ENCODE results near the gene CNIH3. TPM values are rescaled to one million over a fixed set of nuclear protein-coding genes. Genes with fewer than 3 reads are reported as not detected.
A peak's percentile ranks its signal among the peaks of the same experiment; 100 is the strongest.

CNIH3 gene
- total and polyA plus RNA-seq, 8 donors = 2.0 to 10.5 (median 3.6) TPM

DNA sequence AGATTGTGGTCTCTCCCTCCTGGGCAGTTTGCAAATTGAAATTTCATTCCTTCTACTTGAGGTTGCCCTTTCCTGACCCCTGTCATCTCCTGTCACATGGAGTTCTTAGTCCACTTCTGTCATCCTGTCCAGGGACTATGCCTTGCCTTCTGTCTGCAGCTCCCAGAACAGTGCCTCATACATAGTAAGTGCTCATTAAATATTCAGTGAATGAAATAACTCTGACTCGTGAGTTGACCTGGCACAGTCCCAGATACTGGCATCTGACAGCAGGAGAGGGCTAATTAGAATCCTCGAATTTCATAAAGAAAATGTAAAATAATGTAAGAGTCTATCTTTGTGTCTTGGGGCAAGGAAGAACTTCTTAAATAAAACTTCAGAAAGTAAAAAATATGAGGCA lies 50.8 kb downstream of the CNIH3 start:
- intact Hi-C loops (cut with DNase I) = no loop called here
- no peak for ATAC-seq

DNA sequence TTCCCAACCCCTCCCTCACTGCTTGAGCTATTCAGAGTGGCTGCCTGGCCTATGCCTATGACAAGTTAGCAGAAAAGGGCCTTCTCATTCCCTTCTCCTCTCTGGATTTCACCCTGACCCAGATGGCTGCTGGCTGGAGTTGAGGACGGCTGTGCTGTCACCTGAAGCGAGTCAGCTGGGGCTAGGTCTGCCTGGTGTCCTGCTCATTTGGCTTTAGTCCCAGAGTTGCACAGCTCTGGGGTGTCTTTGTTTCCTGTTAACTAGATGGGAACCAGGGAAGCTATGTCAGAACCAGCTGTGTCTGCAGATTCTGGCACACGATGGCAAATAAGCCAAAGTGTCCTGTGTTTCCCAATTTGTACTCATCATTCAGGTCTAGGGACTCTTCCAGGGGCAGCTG lies 52.9 kb downstream of the CNIH3 start:
- Histone ChIP-seq H3K27me3 (no peaks in the 10 kb centered on the region), H3K9me3 (no peaks in the 10 kb centered on the region), H3K4me3 (no peak overlapping the region), H3K36me3 (no peaks in the 10 kb centered on the region), H3K4me1 (peaks cover 0 to 7% (median 0%) of the 10 kb centered on the region in 3 donors), H3K27ac (no peak overlapping the region)
- TF ChIP-seq, protein P1, sequence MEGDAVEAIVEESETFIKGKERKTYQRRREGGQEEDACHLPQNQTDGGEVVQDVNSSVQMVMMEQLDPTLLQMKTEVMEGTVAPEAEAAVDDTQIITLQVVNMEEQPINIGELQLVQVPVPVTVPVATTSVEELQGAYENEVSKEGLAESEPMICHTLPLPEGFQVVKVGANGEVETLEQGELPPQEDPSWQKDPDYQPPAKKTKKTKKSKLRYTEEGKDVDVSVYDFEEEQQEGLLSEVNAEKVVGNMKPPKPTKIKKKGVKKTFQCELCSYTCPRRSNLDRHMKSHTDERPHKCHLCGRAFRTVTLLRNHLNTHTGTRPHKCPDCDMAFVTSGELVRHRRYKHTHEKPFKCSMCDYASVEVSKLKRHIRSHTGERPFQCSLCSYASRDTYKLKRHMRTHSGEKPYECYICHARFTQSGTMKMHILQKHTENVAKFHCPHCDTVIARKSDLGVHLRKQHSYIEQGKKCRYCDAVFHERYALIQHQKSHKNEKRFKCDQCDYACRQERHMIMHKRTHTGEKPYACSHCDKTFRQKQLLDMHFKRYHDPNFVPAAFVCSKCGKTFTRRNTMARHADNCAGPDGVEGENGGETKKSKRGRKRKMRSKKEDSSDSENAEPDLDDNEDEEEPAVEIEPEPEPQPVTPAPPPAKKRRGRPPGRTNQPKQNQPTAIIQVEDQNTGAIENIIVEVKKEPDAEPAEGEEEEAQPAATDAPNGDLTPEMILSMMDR (IDR thresholded peaks at IDR 0.05) = no peak
- WGBS, 2 donors = 17 to 27% methylated on average over 3 of the region's 3 CpGs
- peak; percentile 70 to 89 (median 88) for ATAC-seq
- peak in 5 of 6 donors; percentile 37 to 60 (median 53) for DNase-seq
- FAIRE-seq = no peak
- intact Hi-C loops (cut with DNase I) = no loop called here

More for the DNA sequence above, 50.8 kb downstream of the CNIH3 start:
- Histone ChIP-seq H3K36me3 (no peaks in the 10 kb centered on the region), H3K4me1 (peaks cover 0 to 7% (median 0%) of the 10 kb centered on the region in 3 donors), H3K27ac (no peak overlapping the region), H3K9me3 (no peaks in the 10 kb centered on the region), H3K4me3 (no peak overlapping the region), H3K27me3 (no peaks in the 10 kb centered on the region)
- TF ChIP-seq, protein P1 (IDR thresholded peaks at IDR 0.05) = no peak
- DNase-seq (no peak), FAIRE-seq (no peak)
- 76 to 84% methylated on average over 2 of the region's 2 CpGs for WGBS, 2 donors

DNA sequence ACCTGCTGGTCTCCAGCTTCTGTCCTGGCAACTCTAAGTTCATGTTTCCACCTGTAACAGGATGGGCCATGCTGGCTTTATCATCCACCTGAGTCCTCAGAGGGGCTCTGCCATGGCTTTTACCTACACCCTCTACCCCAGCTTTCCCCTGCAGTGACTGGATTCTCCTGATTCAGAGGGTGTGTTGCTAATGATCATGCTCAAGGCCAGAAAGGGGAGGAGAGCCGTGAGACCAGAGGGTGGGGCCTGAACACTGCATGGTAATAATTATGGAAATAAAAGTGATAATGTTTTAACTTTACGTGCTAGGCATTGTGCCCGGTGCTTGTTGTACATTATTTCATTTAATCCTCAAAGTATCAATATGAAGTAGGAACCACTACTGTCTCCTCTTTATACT lies 53.3 kb downstream of the CNIH3 start:
- 60 to 68% methylated on average over 3 of the region's 3 CpGs for WGBS, 2 donors
- FAIRE-seq (no peak), DNase-seq (no peak), ATAC-seq (peak in 3 of 4 donors; percentile 15 to 63 (median 46))
- no peaks in the 10 kb centered on the region for H3K27me3 ChIP-seq
- H3K4me1 ChIP-seq = peaks cover 0 to 7% (median 0%) of the 10 kb centered on the region in 3 donors
- intact Hi-C loops (cut with DNase I) = no loop called here
- H3K9me3 ChIP-seq = no peaks in the 10 kb centered on the region
- no peaks in the 10 kb centered on the region for H3K36me3 ChIP-seq
- TF ChIP-seq, protein P1 (IDR thresholded peaks at IDR 0.05) = no peak
- H3K4me3 ChIP-seq = no peak overlapping the region
- no peak overlapping the region for H3K27ac ChIP-seq

DNA sequence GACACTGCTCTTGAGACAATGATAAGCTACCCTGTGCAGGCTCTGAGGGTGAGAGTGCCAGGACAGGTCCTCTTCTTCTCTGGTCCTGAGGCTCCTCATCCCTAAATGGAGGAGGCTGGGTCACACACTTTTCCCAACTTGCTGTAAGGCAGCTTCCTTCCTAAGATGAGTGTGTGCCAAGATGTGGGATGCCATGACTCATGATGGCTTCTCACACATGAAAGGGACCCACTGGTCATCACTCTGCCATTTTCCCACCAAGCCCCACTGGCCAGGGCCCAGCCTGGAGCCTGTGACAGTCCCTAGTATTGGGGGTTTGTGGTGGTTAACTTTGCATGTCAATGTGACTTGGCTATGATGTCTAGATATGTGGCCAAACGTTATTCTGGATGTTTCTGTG lies 54.4 kb downstream of the CNIH3 start:
- WGBS, 2 donors = 55 to 60% methylated on average over 1 of the region's 1 CpG
- no peak overlapping the region for H3K27ac ChIP-seq
- no peaks in the 10 kb centered on the region for H3K36me3 ChIP-seq
- DNase-seq (no peak), ATAC-seq (no peak), FAIRE-seq (no peak)
- H3K4me1 ChIP-seq = peaks cover 0 to 7% (median 0%) of the 10 kb centered on the region in 3 donors
- intact Hi-C loops (cut with DNase I) = no loop called here
- no peaks in the 10 kb centered on the region for H3K9me3 ChIP-seq
- no peaks in the 10 kb centered on the region for H3K27me3 ChIP-seq
- TF ChIP-seq, protein P1 (IDR thresholded peaks at IDR 0.05) = no peak
- no peak overlapping the region for H3K4me3 ChIP-seq

DNA sequence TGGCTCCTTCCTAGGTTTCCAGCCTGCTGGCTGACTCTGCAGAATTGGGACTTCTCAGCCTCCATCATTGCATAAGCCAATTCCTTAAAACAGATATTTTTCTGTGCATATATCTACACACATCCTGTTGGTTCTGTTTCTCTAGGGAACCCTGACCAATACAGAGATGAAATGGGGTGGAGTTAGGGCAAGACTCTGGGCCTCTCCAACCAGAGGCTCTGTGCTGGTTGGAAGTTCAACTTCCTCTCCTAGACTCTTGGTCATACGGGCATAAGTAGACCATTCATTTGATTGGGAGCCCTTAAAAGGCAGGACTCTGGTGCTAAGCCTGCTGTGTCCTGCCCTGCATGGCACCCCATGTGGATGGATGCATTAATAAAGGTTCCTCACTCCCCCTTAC lies 55.0 kb downstream of the CNIH3 start:
- no peak for ATAC-seq
- Histone ChIP-seq H3K36me3 (no peaks in the 10 kb centered on the region), H3K4me3 (no peak overlapping the region), H3K4me1 (peaks cover 0 to 7% (median 0%) of the 10 kb centered on the region in 3 donors), H3K9me3 (no peaks in the 10 kb centered on the region), H3K27me3 (no peaks in the 10 kb centered on the region), H3K27ac (no peak overlapping the region)
- DNase-seq = no peak
- TF ChIP-seq, protein P1 (IDR thresholded peaks at IDR 0.05) = no peak
- 70 to 84% methylated on average over 1 of the region's 1 CpG for WGBS, 2 donors
- intact Hi-C loops (cut with DNase I) = no loop called here
- FAIRE-seq = no peak
